HepG2 (cell line): ENCODE results near the gene GATB. TPM values are rescaled to one million over a fixed set of nuclear protein-coding genes. Genes with fewer than 3 reads are reported as not detected.

ENCODE experiments used
- ATAC-seq: fragments of 200-7000 bp; cut with Tn5 transposase; 3 replicates; pipeline ENCODE4 v1.9.1; 2020; ENCODE audit warnings: mild to moderate bottlenecking, moderate library complexity
- BruUV-seq: library from RNA; stranded (reverse); fragments of 400-500 nt; replicated peaks from 2 replicates; lab custom pipeline; 2021; lab: Mats Ljungman, UMichigan
- CTCF ChIA-PET: fragments of 300-600 bp; formaldehyde crosslinking; extraction: SDS; loops from one replicate; lab custom pipeline; 2021; ENCODE audit warnings: low total read pairs, inconsistent platforms, low intra/inter-chr PET ratio; lab: Yijun Ruan, JAX
- POLR2A ChIA-PET: fragments of 350-600 bp; sonication (Branson Sonifier 250); formaldehyde crosslinking; loops from one replicate; lab custom pipeline; 2020; ENCODE audit warnings: antibody characterized with exemption, inconsistent platforms; lab: Yijun Ruan, JAX
- DNase-seq: peaks from one replicate; pipeline ENCODE4 v3.0.0-alpha.2; 2015; ENCODE audit warnings: low spot score
- FAIRE-seq: peaks from 3 replicates; lab custom pipeline; 2011; peaks lifted over from hg19 to GRCh38; lab: Jason Lieb, UNC
- H2AFZ ChIP-seq: one replicate; pipeline ENCODE4 v1.6.1; 2011; ENCODE audit warnings: low read length, inconsistent platforms
- H3K27ac ChIP-seq: fragments of 300-600 bp; 3 replicates; pipeline ENCODE4 v1.8.0; 2011; ENCODE audit warnings: mixed run types, mild to moderate bottlenecking, mixed read lengths, low read length, inconsistent platforms; ENCODE audit not compliant: insufficient read depth; ENCODE audit errors: extremely low read length
- H3K27me3 ChIP-seq, 2 experiments: fragments of 200-600 bp in 1 of 2; 2 replicates in 1 of 2; 3 replicates in 1 of 2; pipeline versions ENCODE4 v1.6.0 to v1.8.0; 2011; ENCODE audit warnings: low read length in 2 of 2, mild to moderate bottlenecking in 2 of 2, moderate library complexity in 2 of 2, inconsistent platforms in 1 of 2; ENCODE audit not compliant: insufficient read depth in 2 of 2, control insufficient read depth in 1 of 2
- H3K36me3 ChIP-seq, 2 experiments: fragments of 200-600 bp in 1 of 2; replicated peaks in 1 of 2; 2 replicates in 1 of 2; 3 replicates in 1 of 2; pipeline versions ENCODE4 v1.5.1 to v1.8.0; 2011; ENCODE audit warnings: low read length in 2 of 2, inconsistent platforms in 1 of 2; ENCODE audit not compliant: insufficient read depth in 2 of 2, control insufficient read depth in 1 of 2
- H3K4me1 ChIP-seq: 2 replicates; pipeline ENCODE4 v1.5.1; 2012; ENCODE audit warnings: low read length, inconsistent platforms; ENCODE audit not compliant: insufficient read depth
- H3K4me2 ChIP-seq: 2 replicates; pipeline ENCODE4 v1.6.0; 2011; ENCODE audit warnings: low read depth, low read length, inconsistent platforms
- H3K4me3 ChIP-seq, 3 experiments: fragments of 200-600 bp in 1 of 3; sonication (generic), shearing (Covaris generic) in 1 of 3; replicated peaks in 1 of 3; 2 replicates each; pipeline ENCODE4 v1.5.1; 2011 to 2016; ENCODE audit warnings: low read length in 3 of 3, inconsistent platforms in 2 of 3, low read depth in 2 of 3, mild to moderate bottlenecking in 2 of 3, control low read depth in 1 of 3, mixed read lengths in 1 of 3; ENCODE audit not compliant: insufficient read depth in 1 of 3
- H3K79me2 ChIP-seq: one replicate; pipeline ENCODE4 v1.6.1; 2011; ENCODE audit warnings: low read length, inconsistent platforms; ENCODE audit not compliant: insufficient read depth
- H3K9ac ChIP-seq: 2 replicates; pipeline ENCODE4 v1.6.0; 2011; ENCODE audit warnings: mild to moderate bottlenecking, low read depth, low read length, inconsistent platforms; ENCODE audit not compliant: insufficient read depth
- H3K9me3 ChIP-seq: 2 replicates; pipeline ENCODE4 v1.5.1; 2012; ENCODE audit warnings: mild to moderate bottlenecking, low read length
- H4K20me1 ChIP-seq: 2 replicates; pipeline ENCODE4 v1.6.0; 2011; ENCODE audit warnings: inconsistent platforms, mild to moderate bottlenecking, low read length, moderate library complexity; ENCODE audit not compliant: insufficient read depth
- ARID2 ChIP-seq: sonication (generic); formaldehyde crosslinking; IDR thresholded peaks from 2 replicates; pipeline ENCODE4 v1.8.1; 2022; ENCODE audit warnings: mild to moderate bottlenecking, missing genetic modification reagents, borderline replicate concordance
- BCLAF1 ChIP-seq: fragments of 450-650 bp; IDR thresholded peaks from 2 replicates; pipeline ENCODE4 v1.6.1; 2017; ENCODE audit warnings: mild to moderate bottlenecking
- CEBPB ChIP-seq: IDR thresholded peaks from 2 replicates; pipeline ENCODE4 v1.6.1; 2011; ENCODE audit warnings: low read depth, low read length, improper control_type of control experiment, borderline replicate concordance
- GTF2F1 ChIP-seq: fragments of 150-350 bp; IDR thresholded peaks from 2 replicates; pipeline ENCODE4 v1.6.1; 2014; ENCODE audit warnings: low read length
- HNF4G ChIP-seq, 2 experiments: sonication (generic) in 1 of 2; formaldehyde crosslinking in 1 of 2; IDR thresholded peaks; 2 replicates each; pipeline versions ENCODE4 v1.4.0 to v1.6.1; 2011 to 2020; ENCODE audit warnings: borderline replicate concordance in 2 of 2, low read depth in 2 of 2, mild to moderate bottlenecking in 2 of 2, low read length in 1 of 2, missing genetic modification reagents in 1 of 2, moderate library complexity in 1 of 2
- HNRNPLL ChIP-seq: fragments of 200-400 bp; formaldehyde crosslinking; IDR thresholded peaks from 2 replicates; pipeline ENCODE4 v1.6.1; 2017; ENCODE audit warnings: mild to moderate bottlenecking, low read depth, low read length; ENCODE audit not compliant: poor library complexity, severe bottlenecking
- MTA1 ChIP-seq: sonication (generic); formaldehyde crosslinking; IDR thresholded peaks from 2 replicates; pipeline ENCODE4 v1.4.0; 2020; ENCODE audit warnings: missing genetic modification reagents, mild to moderate bottlenecking, borderline replicate concordance
- SMYD3 ChIP-seq: sonication (generic); formaldehyde crosslinking; IDR thresholded peaks from 2 replicates; pipeline ENCODE4 v1.8.1; 2023; ENCODE audit warnings: mild to moderate bottlenecking, missing genetic modification reagents
- SOX5 ChIP-seq: IDR thresholded peaks from 2 replicates; pipeline ENCODE4 v1.6.1; 2016; ENCODE audit warnings: borderline replicate concordance
- SPEN ChIP-seq: sonication (generic); formaldehyde crosslinking; IDR thresholded peaks from 2 replicates; pipeline ENCODE4 v1.5.1; 2020; ENCODE audit warnings: low read depth, mild to moderate bottlenecking, missing genetic modification reagents
- SSRP1 ChIP-seq: IDR thresholded peaks from 2 replicates; pipeline ENCODE4 v1.6.1; 2016; ENCODE audit warnings: control low read depth
- ZBTB43 ChIP-seq: sonication (generic); formaldehyde crosslinking; conservative IDR thresholded peaks from 2 replicates; pipeline ENCODE4 v1.4.0; 2020; ENCODE audit warnings: missing genetic modification reagents
- ZNF121 ChIP-seq: sonication (generic); formaldehyde crosslinking; IDR thresholded peaks from 2 replicates; pipeline ENCODE4 v1.5.0; 2020; ENCODE audit warnings: mild to moderate bottlenecking, missing genetic modification reagents
- ZNF33B ChIP-seq: sonication (generic); formaldehyde crosslinking; IDR thresholded peaks from 2 replicates; pipeline ENCODE4 v1.5.1; 2020; ENCODE audit warnings: mild to moderate bottlenecking, missing genetic modification reagents
- ZNF547 ChIP-seq: sonication (generic); formaldehyde crosslinking; IDR thresholded peaks from 2 replicates; pipeline ENCODE4 v1.5.1; 2020; ENCODE audit warnings: mild to moderate bottlenecking, missing genetic modification reagents
- ZNF552 ChIP-seq: sonication (generic); formaldehyde crosslinking; IDR thresholded peaks from 2 replicates; pipeline ENCODE4 v1.9.0; 2022; ENCODE audit warnings: missing genetic modification reagents, mild to moderate bottlenecking, borderline replicate concordance
- ZNF749 ChIP-seq: sonication (generic); formaldehyde crosslinking; IDR thresholded peaks from 2 replicates; pipeline ENCODE4 v1.8.0; 2022; ENCODE audit warnings: mild to moderate bottlenecking, missing genetic modification reagents, moderate library complexity, borderline replicate concordance
- ZNF770 ChIP-seq: sonication (generic); formaldehyde crosslinking; IDR thresholded peaks from 2 replicates; pipeline ENCODE4 v1.5.0; 2020; ENCODE audit warnings: mild to moderate bottlenecking, missing genetic modification reagents
- ZNF772 ChIP-seq: sonication (generic); formaldehyde crosslinking; IDR thresholded peaks from 2 replicates; pipeline ENCODE4 v1.5.0; 2020; ENCODE audit warnings: mild to moderate bottlenecking, missing genetic modification reagents
- WGBS: methylation state at CpG from one replicate; pipeline ENCODE4 v1.1.6; 2017; ENCODE audit warnings: low lambda C conversion rate; 5-methylcytosine and 5-hydroxymethylcytosine counted together
- in situ Hi-C: cut with HindIII; loops from 2 replicates; pipeline ENCODE4 v1.10.0; 2017; ENCODE audit warnings: low pct_unique_long_range_greater_than_20kb; ENCODE audit not compliant: extremely low pct_ligation_motif_present
- intact Hi-C: fragments of 100-400 bp; cut with micrococcal nuclease; formaldehyde crosslinking; loops from one replicate; pipeline ENCODE4 v1.10.0; 2022; ENCODE audit not compliant: unreplicated experiment
- polyA plus RNA-seq, 8 experiments: library from polyadenylated mRNA; depleted of rRNA in 3 of 8; stranded (reverse) in 7 of 8; unstranded in 1 of 8; fragments of >200 nt; fragmentation: Illumina TruSeq in 4 of 8; extraction: Trizol in 4 of 8; gene quantifications; 2 replicates each; pipeline versions ENCODE4 v1.2.1 to v1.2.3, GENCODE V29; 2011 to 2016; ENCODE audit warnings: low read depth in 4 of 8, missing spikeins in 1 of 8, mixed read lengths in 1 of 8; ENCODE audit not compliant: insufficient read depth in 1 of 8
- total RNA-seq, 5 experiments: library from RNA; depleted of rRNA; stranded (reverse); fragments of >200 nt; fragmentation: Illumina TruSeq; extraction: Trizol; gene quantifications; 2 replicates each; pipeline ENCODE4 v1.2.3, GENCODE V29; 2016; ENCODE audit warnings: low read depth in 1 of 5

Gene GATB
- total and polyA plus RNA-seq, 2 of the 13 experiments (the other 11 are each of a cell fraction or from before 2014, with no cell fraction given): 32.3 to 32.4 TPM

- TF ChIP-seq ZNF770 (CRISPR knock-in tag) (no peak), SMYD3 (CRISPR knock-in tag) (no peak), ZNF33B (CRISPR knock-in tag) (no peak), GTF2F1 (no peak), SSRP1 (CRISPR knock-in tag) (no peak), BCLAF1 (no peak), ZNF552 (CRISPR knock-in tag) (no peak)
Observed at GRCh38 chr4:151797131-151797530, 36.3 kb upstream of the GATB start (continued).

- H3K4me1 ChIP-seq: no peaks in the 10 kb centered on the region
- no peak overlapping the region for H3K27ac ChIP-seq
- H4K20me1 ChIP-seq: no peaks in the 10 kb centered on the region
- H2AFZ ChIP-seq: no peak overlapping the region
- 4% methylated on average over 3 of the region's 3 CpGs for WGBS
- no TSS peak for BruUV-seq
- H3K36me3 ChIP-seq: no peaks in the 10 kb centered on the region
- H3K27me3 ChIP-seq: peaks cover 3 to 13% of the 10 kb centered on the region in 2 experiments; a peak in 2 of 5 replicates
- no peak overlapping the region for H3K9ac ChIP-seq
- H3K4me3 ChIP-seq: no peak overlapping the region
- no peaks in the 10 kb centered on the region for H3K9me3 ChIP-seq
- ChIA-PET CTCF (no interaction called here), POLR2A (no interaction called here)
- in situ Hi-C loops: no loop called here
- no peak for DNase-seq
- no peaks in the 10 kb centered on the region for H3K79me2 ChIP-seq
- intact Hi-C loops: no loop called here
- H3K4me2 ChIP-seq: no peak overlapping the region
- no peak for ATAC-seq
- FAIRE-seq: no peak
- TF ChIP-seq ZNF749 (CRISPR knock-in tag) (no peak), ZNF121 (CRISPR knock-in tag) (no peak), ARID2 (CRISPR knock-in tag) (no peak), CEBPB (no peak), SPEN (CRISPR knock-in tag) (no peak), ZBTB43 (CRISPR knock-in tag) (no peak), ZNF547 (CRISPR knock-in tag) (no peak), HNF4G (IDR thresholded peaks at IDR 0.05; ENCODE audit: borderline replicate concordance, low read depth, low read length) (no peak), HNF4G (CRISPR knock-in tag; IDR thresholded peaks at IDR 0.05; ENCODE audit: borderline replicate concordance, low read depth) (no peak), MTA1 (CRISPR knock-in tag) (no peak), SOX5 (CRISPR knock-in tag) (no peak), HNRNPLL (no peak), ZNF772 (no peak)
Observed at GRCh38 chr4:151796106-151796505, 35.3 kb upstream of the GATB start.
